Measurements from ENCODE around the gene MFN2.
"Not testable (repeated sequence)": the region's sequence is repeated elsewhere in the genome, so short reads cannot be mapped to it uniquely, and the experiment has no call there.

Gene MFN2

DNA sequence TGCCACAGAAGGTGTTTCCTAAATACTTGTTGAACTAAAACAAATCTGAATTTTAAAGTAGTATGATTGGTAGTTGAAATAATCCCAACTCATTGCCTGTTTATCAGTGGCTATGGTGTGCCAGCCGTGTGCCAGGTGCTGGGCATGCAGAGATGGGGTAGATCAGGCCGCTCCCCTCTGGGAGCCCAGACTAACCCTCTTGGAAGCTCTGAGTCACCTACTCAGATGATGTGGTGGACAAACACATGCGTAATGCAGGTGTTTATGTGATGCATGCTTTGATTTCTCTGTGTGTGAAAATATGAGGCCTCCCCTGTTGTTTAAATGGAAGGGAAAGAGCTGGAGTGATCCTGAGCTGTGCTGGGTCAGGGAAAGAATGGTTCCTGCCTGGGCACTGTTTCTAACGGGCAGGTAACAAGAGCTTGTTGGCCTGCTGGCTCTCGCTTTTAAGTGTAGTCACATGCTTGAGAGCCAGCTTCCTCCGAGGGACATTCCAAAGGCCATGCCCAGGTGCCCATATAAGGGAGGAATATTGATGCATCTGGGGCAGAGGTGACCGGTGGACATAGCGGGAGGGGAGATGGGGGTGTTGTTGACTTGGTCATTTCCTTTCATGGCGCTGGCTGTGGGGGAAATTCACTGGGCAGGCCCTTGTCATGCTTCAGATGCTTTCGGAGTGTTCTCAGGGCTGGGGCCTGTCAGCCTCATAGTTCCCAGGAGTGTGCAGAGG, 10.2 kb downstream of the MFN2 start:
- Histone ChIP-seq H3K27me3 (ENCODE audit: insufficient read depth, low read length) (no peaks in the 10 kb centered on the region), H3K9me3 (ENCODE audit: low read length) (no peaks in the 10 kb centered on the region), H3K36me3 (ENCODE audit: insufficient read depth, low read length) (peaks cover 58% of the 10 kb centered on the region), H3K4me1 (ENCODE audit: insufficient read depth, low read length) (no peaks in the 10 kb centered on the region), H2AFZ (ENCODE audit: low read depth, low read length) (no peak overlapping the region), H3K4me3 (ENCODE audit: low read length) (no peak overlapping the region)

DNA sequence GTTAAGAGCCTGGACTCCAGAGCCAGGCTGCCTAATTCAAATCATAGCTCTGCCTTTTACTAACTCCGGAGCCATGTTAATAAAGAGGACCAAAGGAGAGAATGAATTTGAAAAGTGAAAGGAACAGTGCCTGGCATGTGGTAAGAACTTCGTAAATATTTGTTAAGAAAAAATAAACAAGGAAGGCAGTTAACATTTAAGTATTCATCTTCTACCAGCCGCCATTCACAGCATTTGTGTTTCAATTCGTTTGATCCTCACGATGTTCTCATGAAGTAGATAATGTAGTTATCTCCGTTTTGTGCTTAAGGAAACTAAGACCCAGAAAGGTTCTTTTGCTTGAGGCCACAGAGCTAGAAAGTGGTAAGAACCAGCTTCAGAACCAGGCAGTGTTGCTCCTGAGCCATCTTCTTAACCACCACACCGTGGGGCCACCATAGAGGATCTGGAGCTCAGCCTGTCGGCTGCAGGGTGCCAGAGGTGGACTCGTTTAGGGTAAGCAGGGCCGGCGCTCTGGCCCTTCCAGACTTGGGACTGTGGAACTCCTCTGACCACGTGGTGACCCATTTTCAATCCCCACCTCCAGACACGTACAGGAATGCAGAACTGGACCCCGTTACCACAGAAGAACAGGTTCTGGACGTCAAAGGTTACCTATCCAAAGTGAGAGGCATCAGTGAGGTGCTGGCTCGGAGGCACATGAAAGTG, 11.9 kb downstream of the MFN2 start:
- Histone ChIP-seq H3K27me3 (ENCODE audit: insufficient read depth, low read length) (no peaks in the 10 kb centered on the region), H3K36me3 (ENCODE audit: insufficient read depth, low read length) (peaks cover 65% of the 10 kb centered on the region), H2AFZ (ENCODE audit: low read depth, low read length) (no peak overlapping the region), H3K4me3 (ENCODE audit: low read length) (no peak overlapping the region), H3K4me1 (ENCODE audit: insufficient read depth, low read length) (no peaks in the 10 kb centered on the region), H3K9me3 (ENCODE audit: low read length) (no peaks in the 10 kb centered on the region)

DNA sequence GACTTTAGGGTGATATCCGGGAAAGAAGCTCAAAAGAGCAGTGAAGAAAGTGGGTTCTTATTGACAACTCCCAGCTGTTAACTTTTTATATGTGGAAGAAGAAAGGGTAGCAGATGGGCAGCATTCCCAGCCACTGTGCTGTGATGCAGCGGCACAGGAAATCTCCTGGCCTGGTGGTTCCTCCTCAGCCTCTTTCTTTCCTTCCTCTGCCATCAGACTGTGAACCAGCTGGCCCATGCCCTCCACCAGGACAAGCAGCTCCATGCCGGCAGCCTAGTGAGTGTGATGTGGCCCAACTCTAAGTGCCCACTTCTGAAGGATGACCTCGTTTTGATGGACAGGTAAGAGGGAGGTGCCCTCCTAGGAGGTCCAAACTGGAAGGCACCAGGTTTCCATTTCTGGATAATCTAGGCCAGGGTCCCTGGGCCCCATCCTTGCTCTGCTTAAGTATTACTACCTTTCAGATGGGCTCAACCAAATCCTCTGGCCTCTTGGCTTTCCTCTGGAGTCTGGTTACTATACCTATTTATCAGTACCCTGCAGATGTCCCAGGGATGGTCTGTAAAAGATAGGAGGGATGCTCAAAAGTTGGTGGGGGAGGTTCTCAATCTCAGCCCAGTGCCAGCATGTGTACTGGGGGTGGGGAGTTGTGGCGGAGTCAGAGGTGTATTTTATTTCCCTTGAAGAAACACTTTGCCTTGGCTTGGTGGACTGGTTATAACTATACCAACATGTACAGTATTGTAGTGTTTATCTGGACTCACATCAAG, 17.0 kb downstream of the MFN2 start:
- Histone ChIP-seq H3K36me3 (ENCODE audit: insufficient read depth, low read length) (peaks cover 65% of the 10 kb centered on the region), H3K27me3 (ENCODE audit: insufficient read depth, low read length) (no peaks in the 10 kb centered on the region), H3K4me1 (ENCODE audit: insufficient read depth, low read length) (no peaks in the 10 kb centered on the region), H3K4me3 (ENCODE audit: low read length) (no peak overlapping the region), H2AFZ (ENCODE audit: low read depth, low read length) (no peak overlapping the region), H3K9me3 (ENCODE audit: low read length) (no peaks in the 10 kb centered on the region)

DNA sequence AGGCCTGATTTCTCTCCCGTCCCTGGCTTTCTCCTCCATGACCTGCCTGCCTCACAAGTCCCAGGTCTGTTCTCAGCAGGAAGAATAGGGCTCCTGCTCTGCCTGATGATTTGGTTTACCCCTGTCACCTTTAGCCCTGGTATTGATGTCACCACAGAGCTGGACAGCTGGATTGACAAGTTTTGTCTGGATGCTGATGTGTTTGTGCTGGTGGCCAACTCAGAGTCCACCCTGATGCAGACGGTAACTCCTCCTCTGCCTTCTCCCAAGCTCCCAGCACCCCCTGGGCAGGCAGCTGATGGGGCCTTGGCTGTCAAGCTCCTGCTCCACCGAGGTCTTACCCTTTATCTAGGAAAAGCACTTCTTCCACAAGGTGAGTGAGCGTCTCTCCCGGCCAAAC, 18.4 kb downstream of the MFN2 start:
- Histone ChIP-seq H3K4me1 (ENCODE audit: insufficient read depth, low read length) (no peaks in the 10 kb centered on the region), H3K27me3 (ENCODE audit: insufficient read depth, low read length) (no peaks in the 10 kb centered on the region), H3K9me3 (ENCODE audit: low read length) (no peaks in the 10 kb centered on the region), H2AFZ (ENCODE audit: low read depth, low read length) (no peak overlapping the region), H3K36me3 (ENCODE audit: insufficient read depth, low read length) (peaks cover 68% of the 10 kb centered on the region), H3K4me3 (ENCODE audit: low read length) (no peak overlapping the region)

DNA sequence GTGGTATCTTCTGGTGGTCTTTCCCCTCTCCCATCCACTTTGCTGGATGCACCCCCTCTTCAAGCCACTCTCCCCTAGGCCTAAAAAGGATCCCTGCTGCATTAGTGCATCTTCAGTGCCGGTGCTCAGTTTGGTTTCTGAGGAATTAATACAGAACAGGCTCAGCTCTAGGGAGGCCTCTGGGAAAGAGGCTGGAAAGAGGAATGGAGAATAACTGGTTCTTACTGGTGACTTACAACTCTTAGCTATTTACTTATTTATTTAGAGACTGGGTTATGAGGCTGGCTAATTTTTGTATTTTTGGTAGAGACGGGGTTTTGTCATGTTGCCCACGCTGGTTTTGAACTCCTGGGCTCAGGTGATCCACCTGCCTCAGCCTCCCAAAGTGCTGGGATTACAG, 19.0 kb downstream of the MFN2 start:
- H3K4me1 ChIP-seq (ENCODE audit: insufficient read depth, low read length), result no peaks in the 10 kb centered on the region
- H3K27me3 ChIP-seq (ENCODE audit: insufficient read depth, low read length), result no peaks in the 10 kb centered on the region
- H3K4me3 ChIP-seq (ENCODE audit: low read length), result no peak overlapping the region
- H2AFZ ChIP-seq (ENCODE audit: low read depth, low read length), result no peak overlapping the region
- peaks cover 69% of the 10 kb centered on the region for H3K36me3 ChIP-seq (ENCODE audit: insufficient read depth, low read length)
- H3K9me3 ChIP-seq (ENCODE audit: low read length), result no peaks in the 10 kb centered on the region

DNA sequence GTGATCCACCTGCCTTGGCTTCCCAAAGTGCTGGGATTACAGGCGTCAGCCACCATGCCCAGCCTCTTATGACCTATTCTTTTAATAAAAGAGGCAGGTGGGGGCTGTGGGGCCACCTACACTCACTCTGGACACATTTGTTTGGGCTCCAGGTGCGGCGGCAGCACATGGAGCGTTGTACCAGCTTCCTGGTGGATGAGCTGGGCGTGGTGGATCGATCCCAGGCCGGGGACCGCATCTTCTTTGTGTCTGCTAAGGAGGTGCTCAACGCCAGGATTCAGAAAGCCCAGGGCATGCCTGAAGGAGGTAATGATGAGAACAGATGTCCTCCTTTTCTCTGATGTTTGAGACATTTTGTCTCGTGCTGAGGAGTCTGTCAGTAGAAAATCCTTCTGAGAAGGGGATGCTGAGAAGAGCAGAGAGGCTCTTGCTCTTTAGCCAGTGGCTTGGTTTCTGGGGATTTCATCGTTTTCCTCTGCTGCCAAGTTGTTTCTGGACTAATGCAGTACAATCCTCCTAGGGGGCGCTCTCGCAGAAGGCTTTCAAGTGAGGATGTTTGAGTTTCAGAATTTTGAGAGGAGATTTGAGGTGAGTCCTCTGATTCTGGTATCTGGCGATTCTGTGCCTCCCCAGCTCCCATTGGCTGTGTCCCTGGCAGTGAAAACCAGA, 21.1 kb downstream of the MFN2 start:
- no peaks in the 10 kb centered on the region for H3K9me3 ChIP-seq (ENCODE audit: low read length)
- peaks cover 4% of the 10 kb centered on the region for H3K4me1 ChIP-seq (ENCODE audit: insufficient read depth, low read length)
- H3K4me3 ChIP-seq (ENCODE audit: low read length), result no peak overlapping the region
- H3K27me3 ChIP-seq (ENCODE audit: insufficient read depth, low read length), result no peaks in the 10 kb centered on the region
- H3K36me3 ChIP-seq (ENCODE audit: insufficient read depth, low read length), result peaks cover 75% of the 10 kb centered on the region
- H2AFZ ChIP-seq (ENCODE audit: low read depth, low read length), result no peak overlapping the region

DNA sequence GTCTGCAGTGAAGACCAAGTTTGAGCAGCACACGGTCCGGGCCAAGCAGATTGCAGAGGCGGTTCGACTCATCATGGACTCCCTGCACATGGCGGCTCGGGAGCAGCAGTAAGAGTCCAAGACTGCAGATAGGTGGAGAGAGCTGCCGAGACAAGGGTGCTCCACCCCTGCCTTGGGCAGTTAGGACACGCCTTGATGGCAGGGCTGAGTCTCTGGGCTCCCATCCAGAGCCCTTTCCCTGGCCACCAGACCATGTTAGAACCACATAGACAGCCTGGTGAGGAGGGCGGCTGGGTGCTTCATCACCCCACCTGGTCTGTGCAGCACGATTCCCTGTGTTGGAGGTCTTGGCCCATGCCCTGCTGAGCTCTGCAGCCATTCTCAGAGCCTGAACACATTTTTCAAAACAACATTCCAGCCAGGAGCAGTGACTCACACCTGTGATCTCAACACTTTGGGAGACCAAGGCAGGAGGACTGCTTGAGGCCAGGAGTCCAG, 21.8 kb downstream of the MFN2 start:
- Histone ChIP-seq H3K9me3 (ENCODE audit: low read length) (no peaks in the 10 kb centered on the region), H3K36me3 (ENCODE audit: insufficient read depth, low read length) (peaks cover 80% of the 10 kb centered on the region), H3K27me3 (ENCODE audit: insufficient read depth, low read length) (no peaks in the 10 kb centered on the region), H2AFZ (ENCODE audit: low read depth, low read length) (no peak overlapping the region), H3K4me3 (ENCODE audit: low read length) (no peak overlapping the region), H3K4me1 (ENCODE audit: insufficient read depth, low read length) (peaks cover 10% of the 10 kb centered on the region)

DNA sequence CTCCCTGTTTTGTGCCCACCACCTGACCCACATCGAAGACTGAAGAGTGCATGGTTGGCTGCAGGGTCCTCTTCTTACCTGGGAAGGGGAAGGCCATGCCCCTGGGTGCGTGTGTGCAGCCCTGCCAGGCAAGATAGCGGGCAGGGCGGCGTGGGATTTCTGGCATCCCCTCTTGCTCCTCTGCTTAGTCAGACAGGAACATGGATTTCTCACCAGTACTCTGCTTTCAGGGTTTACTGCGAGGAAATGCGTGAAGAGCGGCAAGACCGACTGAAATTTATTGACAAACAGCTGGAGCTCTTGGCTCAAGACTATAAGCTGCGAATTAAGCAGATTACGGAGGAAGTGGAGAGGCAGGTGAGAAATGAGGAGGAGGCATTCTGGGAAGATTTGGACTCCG, 23.5 kb downstream of the MFN2 start:
- Histone ChIP-seq H3K4me1 (ENCODE audit: insufficient read depth, low read length) (peaks cover 13% of the 10 kb centered on the region), H3K36me3 (ENCODE audit: insufficient read depth, low read length) (peaks cover 72% of the 10 kb centered on the region), H2AFZ (ENCODE audit: low read depth, low read length) (no peak overlapping the region), H3K4me3 (ENCODE audit: low read length) (no peak overlapping the region), H3K27me3 (ENCODE audit: insufficient read depth, low read length) (no peaks in the 10 kb centered on the region), H3K9me3 (ENCODE audit: low read length) (no peaks in the 10 kb centered on the region)

DNA sequence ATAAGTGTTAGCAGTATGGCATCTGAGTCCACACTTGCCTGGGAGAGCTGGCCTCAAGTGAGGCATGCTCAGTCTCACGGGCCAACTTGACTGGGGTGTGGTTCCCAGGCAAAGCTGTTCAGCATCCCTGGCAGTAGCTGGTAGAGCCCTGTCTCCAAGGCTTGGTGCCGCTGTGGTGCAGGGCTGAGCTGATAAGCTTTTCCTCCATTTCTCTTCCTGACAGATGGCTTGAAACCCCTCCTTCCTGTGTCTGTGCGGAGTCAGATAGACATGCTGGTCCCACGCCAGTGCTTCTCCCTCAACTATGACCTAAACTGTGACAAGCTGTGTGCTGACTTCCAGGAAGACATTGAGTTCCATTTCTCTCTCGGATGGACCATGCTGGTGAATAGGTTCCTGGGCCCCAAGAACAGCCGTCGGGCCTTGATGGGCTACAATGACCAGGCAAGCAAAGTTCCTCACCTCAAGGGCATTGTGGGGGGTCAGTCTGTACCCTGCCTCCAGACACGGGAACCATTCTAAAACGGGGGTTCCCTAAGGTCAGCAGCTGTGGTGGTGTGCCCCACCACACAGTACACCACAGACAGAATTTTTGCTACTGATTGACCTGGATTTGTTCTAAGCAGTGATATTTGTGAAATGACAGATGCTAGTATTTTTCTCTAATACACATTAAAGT, 25.4 kb downstream of the MFN2 start:
- Histone ChIP-seq H3K4me3 (ENCODE audit: low read length) (no peak overlapping the region), H3K9me3 (ENCODE audit: low read length) (no peaks in the 10 kb centered on the region), H2AFZ (ENCODE audit: low read depth, low read length) (no peak overlapping the region), H3K36me3 (ENCODE audit: insufficient read depth, low read length) (peaks cover 80% of the 10 kb centered on the region), H3K27me3 (ENCODE audit: insufficient read depth, low read length) (no peaks in the 10 kb centered on the region), H3K4me1 (ENCODE audit: insufficient read depth, low read length) (peaks cover 13% of the 10 kb centered on the region)

DNA sequence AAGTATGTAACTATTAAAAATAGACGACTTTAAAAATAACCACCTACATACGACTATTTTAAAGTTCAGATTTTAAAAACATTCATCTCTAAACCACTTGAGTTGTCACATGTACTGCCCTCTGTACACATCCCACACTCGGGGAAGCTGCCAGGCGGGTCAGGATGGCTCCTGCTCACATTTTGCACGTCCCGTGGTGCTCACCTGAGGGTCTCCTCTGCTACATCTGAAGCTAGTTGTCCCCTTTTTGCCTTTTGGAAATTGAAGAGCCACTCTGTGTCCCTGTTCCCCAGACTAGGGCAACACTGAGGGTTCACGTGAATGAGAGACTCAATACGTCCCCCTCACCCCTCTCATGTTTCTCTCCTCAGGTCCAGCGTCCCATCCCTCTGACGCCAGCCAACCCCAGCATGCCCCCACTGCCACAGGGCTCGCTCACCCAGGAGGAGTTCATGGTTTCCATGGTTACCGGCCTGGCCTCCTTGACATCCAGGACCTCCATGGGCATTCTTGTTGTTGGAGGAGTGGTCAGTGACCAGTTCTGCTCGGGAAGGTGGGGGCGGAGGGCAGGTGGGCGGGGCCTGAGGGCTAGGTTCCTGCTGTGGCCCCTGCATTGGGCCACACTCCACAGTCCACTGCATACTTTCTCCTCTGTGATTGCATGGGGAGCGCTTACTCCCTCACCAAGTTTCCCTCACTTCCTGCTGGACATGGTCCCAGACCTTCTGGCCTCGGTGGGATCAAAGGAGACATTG, 26.1 kb downstream of the MFN2 start:
- peaks cover 81% of the 10 kb centered on the region for H3K36me3 ChIP-seq (ENCODE audit: insufficient read depth, low read length)
- H3K27me3 ChIP-seq (ENCODE audit: insufficient read depth, low read length), result no peaks in the 10 kb centered on the region
- no peak overlapping the region for H3K4me3 ChIP-seq (ENCODE audit: low read length)
- H2AFZ ChIP-seq (ENCODE audit: low read depth, low read length), result no peak overlapping the region
- H3K4me1 ChIP-seq (ENCODE audit: insufficient read depth, low read length), result peaks cover 13% of the 10 kb centered on the region
- H3K9me3 ChIP-seq (ENCODE audit: low read length), result no peaks in the 10 kb centered on the region

DNA sequence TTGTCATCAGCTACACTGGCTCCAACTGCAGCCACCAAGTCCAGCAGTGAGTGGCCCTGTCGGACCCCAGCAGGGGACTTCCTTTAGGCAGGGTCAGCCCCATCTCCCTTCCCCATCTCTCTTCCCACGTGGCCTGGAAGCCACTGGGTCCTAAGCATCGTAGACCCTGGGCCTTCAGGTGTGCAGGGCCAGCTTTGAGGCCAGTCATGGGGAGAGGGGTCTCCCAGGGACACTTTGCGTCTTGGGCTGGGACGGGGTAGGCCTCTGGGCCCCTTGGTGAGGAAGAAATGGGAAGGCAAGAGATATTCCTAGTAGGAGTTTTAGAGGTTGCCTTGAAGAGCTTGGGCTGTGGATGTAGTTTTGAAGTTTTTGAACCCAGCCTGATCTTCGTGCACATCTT, 27.0 kb downstream of the MFN2 start:
- Histone ChIP-seq H3K27me3 (ENCODE audit: insufficient read depth, low read length) (no peaks in the 10 kb centered on the region), H2AFZ (ENCODE audit: low read depth, low read length) (no peak overlapping the region), H3K36me3 (ENCODE audit: insufficient read depth, low read length) (peaks cover 81% of the 10 kb centered on the region), H3K9me3 (ENCODE audit: low read length) (no peaks in the 10 kb centered on the region), H3K4me3 (ENCODE audit: low read length) (no peak overlapping the region), H3K4me1 (ENCODE audit: insufficient read depth, low read length) (peaks cover 13% of the 10 kb centered on the region)

DNA sequence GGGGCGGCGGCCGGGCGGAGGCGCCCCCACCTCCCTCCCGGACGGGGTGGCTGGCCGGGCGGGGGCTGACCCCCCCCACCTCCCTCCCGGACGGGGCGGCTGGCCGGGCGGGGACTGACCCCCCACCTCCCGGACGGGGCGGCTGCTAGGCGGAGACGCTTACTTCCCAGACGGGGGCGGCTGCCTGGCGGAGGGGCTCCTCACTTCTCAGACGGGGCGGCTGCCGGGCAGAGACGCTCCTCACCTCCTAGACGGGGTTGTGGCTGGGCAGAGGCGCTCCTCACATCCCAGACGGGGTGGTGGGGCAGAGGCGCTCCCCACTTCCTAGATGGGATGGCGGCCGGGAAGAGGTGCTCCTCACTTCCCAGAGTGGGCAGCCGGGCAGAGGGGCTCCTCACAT, 28.1 kb downstream of the MFN2 start:
- H2AFZ ChIP-seq (ENCODE audit: low read depth, low read length); H3K9me3 ChIP-seq (ENCODE audit: low read length): not testable (repeated sequence)
- peaks cover 77% of the 10 kb centered on the region for H3K36me3 ChIP-seq (ENCODE audit: insufficient read depth, low read length)

More for the DNA sequence above, 28.1 kb downstream of the MFN2 start:
- H3K4me1 ChIP-seq (ENCODE audit: insufficient read depth, low read length), result peaks cover 13% of the 10 kb centered on the region
- H3K27me3 ChIP-seq (ENCODE audit: insufficient read depth, low read length); H3K4me3 ChIP-seq (ENCODE audit: low read length): not testable (repeated sequence)

Measured in neuron (in vitro differentiated cells).